NCI-H1105 (cell line): ENCODE results near the gene MRPL36.

Experiments used
- DNase-seq: peaks from one replicate; lab custom pipeline; 2025; lab: John Stamatoyannopoulos, UW

Gene MRPL36

GRCh38 chr5:1749346-1750124 is 50.1 kb downstream of the MRPL36 start:
- no peak for DNase-seq

GRCh38 chr5:1748845-1749244 is 50.8 kb downstream of the MRPL36 start:
- DNase-seq: no peak
